ENCODE data around the gene TTLL11.

DNA sequence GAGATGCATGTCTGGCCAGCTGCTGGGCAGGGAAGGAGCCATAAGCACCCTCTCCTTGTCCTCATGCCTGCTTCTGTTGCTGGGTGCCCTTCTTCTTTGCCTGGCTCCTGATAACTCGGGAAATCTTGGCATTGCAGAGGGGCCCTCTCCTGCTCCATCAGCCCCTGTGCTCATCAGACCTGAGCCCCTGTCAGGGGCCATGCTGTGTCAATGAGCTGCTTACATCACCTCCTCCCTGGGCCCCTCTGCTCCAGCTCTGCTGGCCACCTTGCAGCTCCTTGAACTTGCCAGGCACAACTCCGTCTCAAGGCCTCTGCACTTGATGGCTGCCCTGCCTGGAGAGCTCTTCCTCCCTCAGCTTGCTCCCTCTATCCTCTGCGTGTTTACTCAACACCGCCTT lies 194.3 kb downstream of the TTLL11 start:
- TF ChIP-seq, protein P1, sequence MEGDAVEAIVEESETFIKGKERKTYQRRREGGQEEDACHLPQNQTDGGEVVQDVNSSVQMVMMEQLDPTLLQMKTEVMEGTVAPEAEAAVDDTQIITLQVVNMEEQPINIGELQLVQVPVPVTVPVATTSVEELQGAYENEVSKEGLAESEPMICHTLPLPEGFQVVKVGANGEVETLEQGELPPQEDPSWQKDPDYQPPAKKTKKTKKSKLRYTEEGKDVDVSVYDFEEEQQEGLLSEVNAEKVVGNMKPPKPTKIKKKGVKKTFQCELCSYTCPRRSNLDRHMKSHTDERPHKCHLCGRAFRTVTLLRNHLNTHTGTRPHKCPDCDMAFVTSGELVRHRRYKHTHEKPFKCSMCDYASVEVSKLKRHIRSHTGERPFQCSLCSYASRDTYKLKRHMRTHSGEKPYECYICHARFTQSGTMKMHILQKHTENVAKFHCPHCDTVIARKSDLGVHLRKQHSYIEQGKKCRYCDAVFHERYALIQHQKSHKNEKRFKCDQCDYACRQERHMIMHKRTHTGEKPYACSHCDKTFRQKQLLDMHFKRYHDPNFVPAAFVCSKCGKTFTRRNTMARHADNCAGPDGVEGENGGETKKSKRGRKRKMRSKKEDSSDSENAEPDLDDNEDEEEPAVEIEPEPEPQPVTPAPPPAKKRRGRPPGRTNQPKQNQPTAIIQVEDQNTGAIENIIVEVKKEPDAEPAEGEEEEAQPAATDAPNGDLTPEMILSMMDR (IDR thresholded peaks at IDR 0.05; ENCODE audit: low read depth, low read length, poor library complexity, severe bottlenecking), result no peak
- TF ChIP-seq EZH2phosphoT487 (IDR thresholded peaks at IDR 0.05; ENCODE audit: borderline replicate concordance, low read length), result no peak

Data from DOHH2 (cell line).